ENCODE data around the gene ZBTB16. TPM values are rescaled to one million over a fixed set of nuclear protein-coding genes. Genes with fewer than 3 reads are reported as not detected.
A peak's percentile ranks its signal among the peaks of the same experiment; 100 is the strongest.

The ZBTB16 gene
- total and polyA plus RNA-seq, 12 donors = 7.9 to 119 (median 53.2) TPM

DNA sequence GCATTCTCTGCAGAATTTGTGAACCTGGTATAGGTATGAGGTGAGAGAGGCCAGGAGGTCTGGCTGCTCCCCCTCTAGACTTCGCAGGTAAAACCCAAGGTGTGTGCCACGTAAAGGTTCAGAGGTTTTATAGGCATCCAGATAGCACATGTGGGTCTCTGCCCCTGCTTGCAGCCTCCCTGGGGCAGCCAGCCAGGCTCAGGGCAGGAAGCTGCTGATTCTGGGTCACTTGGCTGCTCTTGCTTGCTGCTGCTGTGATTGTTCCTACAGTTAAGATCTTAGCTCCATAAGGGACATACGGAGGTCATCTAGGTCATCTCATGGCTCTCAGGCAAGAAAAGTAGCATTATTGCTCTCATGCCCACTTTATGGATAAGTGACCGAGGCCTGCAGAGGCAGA lies 30.2 kb downstream of the ZBTB16 start:
- Histone ChIP-seq H3K9me3 (replicated peaks in 1 of 3) (no peaks in the 10 kb centered on the region), H3K4me1 (replicated peaks in 1 of 2) (peaks cover 58 to 77% of the 10 kb centered on the region in 2 donors), H3K27me3 (no peaks in the 10 kb centered on the region), H3K4me3 (no peak overlapping the region), H3K36me3 (replicated peaks in 1 of 2) (no peaks in the 10 kb centered on the region), H3K27ac (peak overlapping the region in 2 of 5 donors; percentile 57 to 64)
- intact Hi-C loops (cut with DNase I) = no loop called here
- 57 to 76% (median 71%) methylated on average over 4 of the region's 4 CpGs for WGBS, 4 donors
- TF ChIP-seq POLR2A (IDR thresholded peaks at IDR 0.05) = no peak
- peak in 3 of 7 donors; percentile 29 to 59 (median 57) for DNase-seq

GRCh38 chr11:114090225-114090910 lies 30.9 kb downstream of the ZBTB16 start:
- Histone ChIP-seq H3K27me3 (no peaks in the 10 kb centered on the region), H3K4me1 (replicated peaks in 1 of 2) (peaks cover 54 to 75% of the 10 kb centered on the region in 2 donors), H3K9me3 (replicated peaks in 1 of 3) (no peaks in the 10 kb centered on the region), H3K27ac (peak overlapping the region in 2 of 5 donors; percentile 57 to 64), H3K4me3 (no peak overlapping the region), H3K36me3 (replicated peaks in 1 of 2) (no peaks in the 10 kb centered on the region)
- TF ChIP-seq, protein P1, sequence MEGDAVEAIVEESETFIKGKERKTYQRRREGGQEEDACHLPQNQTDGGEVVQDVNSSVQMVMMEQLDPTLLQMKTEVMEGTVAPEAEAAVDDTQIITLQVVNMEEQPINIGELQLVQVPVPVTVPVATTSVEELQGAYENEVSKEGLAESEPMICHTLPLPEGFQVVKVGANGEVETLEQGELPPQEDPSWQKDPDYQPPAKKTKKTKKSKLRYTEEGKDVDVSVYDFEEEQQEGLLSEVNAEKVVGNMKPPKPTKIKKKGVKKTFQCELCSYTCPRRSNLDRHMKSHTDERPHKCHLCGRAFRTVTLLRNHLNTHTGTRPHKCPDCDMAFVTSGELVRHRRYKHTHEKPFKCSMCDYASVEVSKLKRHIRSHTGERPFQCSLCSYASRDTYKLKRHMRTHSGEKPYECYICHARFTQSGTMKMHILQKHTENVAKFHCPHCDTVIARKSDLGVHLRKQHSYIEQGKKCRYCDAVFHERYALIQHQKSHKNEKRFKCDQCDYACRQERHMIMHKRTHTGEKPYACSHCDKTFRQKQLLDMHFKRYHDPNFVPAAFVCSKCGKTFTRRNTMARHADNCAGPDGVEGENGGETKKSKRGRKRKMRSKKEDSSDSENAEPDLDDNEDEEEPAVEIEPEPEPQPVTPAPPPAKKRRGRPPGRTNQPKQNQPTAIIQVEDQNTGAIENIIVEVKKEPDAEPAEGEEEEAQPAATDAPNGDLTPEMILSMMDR (IDR thresholded peaks at IDR 0.05) = no peak
- no peak for TF ChIP-seq POLR2A (IDR thresholded peaks at IDR 0.05)
- intact Hi-C loops (cut with DNase I) = no loop called here
- WGBS, 4 donors = 67 to 89% (median 73%) methylated on average over 4 of the region's 4 CpGs
- DNase-seq = no peak

- intact Hi-C loops (cut with DNase I) = no loop called here
- Histone ChIP-seq H3K4me1 (replicated peaks in 1 of 2) (peaks cover 49 to 75% of the 10 kb centered on the region in 2 donors), H3K9me3 (replicated peaks in 1 of 3) (no peaks in the 10 kb centered on the region), H3K27ac (peak overlapping the region in 2 of 5 donors; percentile 57 to 68), H3K27me3 (no peaks in the 10 kb centered on the region), H3K4me3 (no peak overlapping the region), H3K36me3 (replicated peaks in 1 of 2) (no peaks in the 10 kb centered on the region)
- TF ChIP-seq, protein P1 (IDR thresholded peaks at IDR 0.05) = no peak
- TF ChIP-seq POLR2A (IDR thresholded peaks at IDR 0.05) = no peak
- peak in 1 of 7 donors; percentile 16 for DNase-seq
- WGBS, 4 donors = 85 to 91% (median 88%) methylated on average over 10 of the region's 10 CpGs
These were observed 31.5 kb downstream of the ZBTB16 start for GRCh38 chr11:114090976-114091375.

- H3K27me3 ChIP-seq = no peaks in the 10 kb centered on the region
- TF ChIP-seq POLR2A (IDR thresholded peaks at IDR 0.05) = no peak
- TF ChIP-seq, protein P1 (IDR thresholded peaks at IDR 0.05) = no peak
- WGBS, 4 donors = 63 to 76% (median 74%) methylated on average over 14 to 17 of the region's 17 CpGs
- peak overlapping the region in 3 of 5 donors; percentile 24 to 68 (median 57) for H3K27ac ChIP-seq
- peak in 2 of 7 donors; percentile 23 to 47 for DNase-seq
- no peak overlapping the region for H3K4me3 ChIP-seq
- peaks cover 48 to 73% of the 10 kb centered on the region in 2 donors for H3K4me1 ChIP-seq (replicated peaks in 1 of 2)
- intact Hi-C loops (cut with DNase I) = no loop called here
- no peaks in the 10 kb centered on the region for H3K36me3 ChIP-seq (replicated peaks in 1 of 2)
- H3K9me3 ChIP-seq (replicated peaks in 1 of 3) = no peaks in the 10 kb centered on the region
These were observed 32.2 kb downstream of the ZBTB16 start for GRCh38 chr11:114091516-114092397.

Measured in adrenal gland (tissue), 12 donors.